ENCODE data around the gene KCNQ4.

KCNQ4 gene

GRCh38 chr1:40794974-40795715 lies 11.6 kb downstream of the KCNQ4 start:
- DNase-seq: no peak

GRCh38 chr1:40795811-40796586 lies 12.4 kb downstream of the KCNQ4 start:
- DNase-seq: no peak

- DNase-seq: peak in 5 of 51 donors; percentile 28 to 47 (median 34)
Observed at GRCh38 chr1:40796939-40797667, 13.5 kb downstream of the KCNQ4 start.

- no peak for DNase-seq
Observed at GRCh38 chr1:40797668-40798010, 14.1 kb downstream of the KCNQ4 start.

GRCh38 chr1:40798366-40799281 lies 15.0 kb downstream of the KCNQ4 start:
- DNase-seq: peak in 1 of 51 donors; percentile 49

- no peak for DNase-seq
Observed at GRCh38 chr1:40799351-40799867, 15.8 kb downstream of the KCNQ4 start.

- DNase-seq: no peak
Observed at GRCh38 chr1:40801742-40802077, 18.1 kb downstream of the KCNQ4 start.

GRCh38 chr1:40802078-40802741 lies 18.6 kb downstream of the KCNQ4 start:
- DNase-seq: peak in 20 of 51 donors; percentile 9 to 57 (median 33)

GRCh38 chr1:40802742-40803113 lies 19.1 kb downstream of the KCNQ4 start:
- DNase-seq: no peak

DNA sequence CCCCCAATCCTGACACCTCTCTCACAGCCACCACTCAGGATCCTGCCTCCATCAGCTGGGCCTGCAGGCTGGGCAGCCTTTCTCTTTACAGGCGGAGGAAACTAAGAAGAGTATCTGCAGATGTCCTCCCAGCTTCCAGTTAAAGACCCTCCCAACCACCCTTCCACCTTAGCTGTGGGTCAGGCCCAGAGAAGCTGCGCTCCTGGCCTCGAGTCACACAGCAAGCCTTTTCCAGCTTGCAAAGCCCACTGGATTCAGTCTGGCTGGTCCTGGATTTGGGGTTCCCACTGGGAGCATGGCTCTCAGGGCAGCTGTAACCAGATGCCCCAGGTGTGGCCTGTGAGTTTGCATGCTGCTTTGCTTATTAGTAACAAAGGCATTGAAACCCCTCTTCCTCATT lies 19.9 kb downstream of the KCNQ4 start:
- no peak for DNase-seq

DNA sequence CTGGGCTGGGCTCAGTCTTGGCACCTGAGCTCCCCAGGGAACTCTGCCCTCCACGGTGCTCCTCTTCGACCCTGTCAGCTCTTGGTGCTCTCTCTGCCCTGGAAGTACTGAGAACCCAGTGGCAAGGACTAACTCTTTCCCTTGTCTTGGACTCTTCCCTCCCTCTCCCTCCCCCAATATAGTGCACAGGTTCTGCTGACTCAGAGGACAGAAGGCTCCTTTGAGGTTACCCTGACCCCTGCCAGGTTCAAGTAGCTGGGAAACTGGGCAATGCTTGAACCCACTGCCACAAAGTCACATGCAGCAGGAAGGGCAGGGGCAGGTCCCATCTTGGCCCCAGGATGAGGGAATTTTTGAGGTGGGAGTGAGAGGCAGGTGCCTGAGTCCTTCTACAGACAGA lies 20.3 kb downstream of the KCNQ4 start:
- DNase-seq: no peak

DNA sequence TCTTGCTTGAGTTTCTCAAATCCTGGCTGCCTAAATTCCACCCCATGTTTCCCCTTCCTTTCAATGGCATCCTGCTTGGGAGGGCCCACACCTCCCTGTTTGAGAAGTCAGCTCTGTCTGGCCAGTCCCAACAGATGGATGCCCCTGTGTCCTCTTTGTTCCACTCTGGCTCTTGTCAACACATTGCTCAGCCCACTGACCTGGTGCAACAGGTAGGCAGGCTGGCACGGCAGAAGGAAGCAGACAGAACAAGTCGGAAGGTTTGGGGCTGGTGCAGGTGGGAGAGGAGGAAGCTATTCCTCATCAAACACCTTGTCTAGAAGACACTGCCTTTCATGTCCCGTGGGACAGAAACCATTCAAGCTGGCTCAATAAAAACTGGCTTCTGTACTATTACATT lies 22.7 kb downstream of the KCNQ4 start:
- no peak for DNase-seq

- DNase-seq: no peak
Observed at GRCh38 chr1:40806731-40807695, 23.4 kb downstream of the KCNQ4 start.

DNA sequence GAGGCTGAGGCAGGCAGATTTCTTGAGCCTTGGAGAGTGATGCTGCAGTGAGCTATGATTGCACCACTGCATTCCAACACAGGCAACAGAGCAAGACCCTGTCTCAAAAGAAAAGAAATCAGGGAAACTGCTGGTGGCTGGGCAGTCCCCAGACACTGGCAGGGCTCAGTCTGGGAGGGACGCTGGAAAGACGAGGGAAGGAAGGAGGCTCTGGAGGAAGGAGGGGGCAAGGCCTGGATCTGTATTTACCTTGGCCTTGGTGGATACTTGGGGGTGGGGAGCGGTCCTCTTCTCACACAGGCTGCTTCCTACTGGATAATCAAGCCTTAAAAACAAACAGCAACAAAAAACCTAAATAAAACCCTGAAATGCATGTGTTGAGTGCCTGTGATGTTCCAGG lies 24.4 kb downstream of the KCNQ4 start:
- DNase-seq: no peak

GRCh38 chr1:40808444-40808843 lies 24.9 kb downstream of the KCNQ4 start:
- no peak for DNase-seq

DNA sequence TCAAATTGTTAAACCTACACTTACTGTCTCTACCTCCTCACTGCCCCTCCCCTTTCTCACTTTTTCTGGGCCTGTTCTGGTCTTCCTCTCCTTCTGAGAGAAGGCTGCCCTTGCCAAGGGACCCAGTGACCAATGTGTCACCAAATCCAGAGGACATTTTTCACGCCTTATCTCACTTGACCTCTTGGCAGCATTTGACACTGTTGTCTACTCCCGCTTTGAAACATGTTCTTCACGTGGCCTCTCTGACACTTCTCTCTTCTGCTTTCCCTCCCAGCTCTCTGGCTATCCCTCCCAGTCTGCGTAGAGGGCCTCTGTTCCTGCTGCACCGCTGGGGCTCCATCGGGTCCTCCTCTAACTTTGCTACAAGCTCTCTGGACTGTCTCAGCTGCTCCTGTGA lies 25.3 kb downstream of the KCNQ4 start:
- no peak for DNase-seq

DNA sequence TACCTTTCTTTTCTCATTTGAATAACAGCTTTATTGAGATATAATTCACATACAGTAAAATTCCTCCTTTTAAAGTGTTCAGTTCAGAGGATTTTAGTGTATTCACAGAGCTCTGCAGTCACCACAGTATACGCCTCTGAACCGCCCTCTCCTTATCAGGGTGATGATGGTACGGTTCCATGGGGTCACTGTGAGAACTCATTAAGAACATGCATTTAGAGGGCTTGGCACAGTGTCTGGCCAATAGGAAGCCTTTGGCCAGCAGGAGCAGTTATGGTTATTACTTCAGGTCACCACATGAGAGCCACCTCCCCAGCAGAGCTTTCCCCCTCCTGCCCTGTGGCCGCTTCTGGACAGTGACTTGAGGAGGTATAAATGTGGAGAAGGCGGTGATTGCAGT lies 27.3 kb downstream of the KCNQ4 start:
- DNase-seq: no peak

- DNase-seq: no peak
Observed at GRCh38 chr1:40815420-40815819, 31.8 kb downstream of the KCNQ4 start.

DNA sequence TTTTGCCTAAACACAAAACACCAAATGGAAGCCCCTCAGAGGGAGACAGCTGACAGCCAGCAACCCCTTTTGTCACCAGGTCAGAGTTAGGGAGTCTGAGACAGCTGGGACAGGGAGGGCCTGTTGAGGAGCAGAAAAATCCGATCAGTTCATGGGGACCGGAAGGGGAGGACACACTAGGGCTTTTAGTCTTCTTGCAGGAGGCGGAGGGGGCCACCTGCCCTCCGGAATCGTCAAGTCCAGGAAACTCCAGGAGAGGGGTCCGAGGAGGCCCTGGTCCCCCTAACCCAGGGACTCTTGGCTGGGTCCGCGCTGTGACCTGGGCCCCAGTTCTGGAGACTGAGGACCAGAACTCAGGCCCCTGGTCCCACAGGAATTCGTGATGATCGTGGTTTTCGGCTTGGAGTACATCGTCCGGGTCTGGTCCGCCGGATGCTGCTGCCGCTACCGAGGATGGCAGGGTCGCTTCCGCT lies 34.2 kb downstream of the KCNQ4 start:
- DNase-seq: no peak

Data from hypothalamus (tissue), 51 donors.